ENCODE measurements around the gene MERTK.
A peak's percentile ranks its signal among the peaks of the same experiment; 100 is the strongest.
"Not testable (repeated sequence)": the region's sequence is repeated elsewhere in the genome, so short reads cannot be mapped to it uniquely, and the experiment has no call there.

Gene MERTK

GRCh38 chr2:112048887-112049286 is 150.5 kb downstream of the MERTK start:
- peak in 2 of 5 experiments; percentile 21 to 53 for DNase-seq

- DNase-seq = no peak
Observed at GRCh38 chr2:112050316-112050715, 151.9 kb downstream of the MERTK start.

- DNase-seq = peak; percentile 94 to 98 (median 97)
Observed at GRCh38 chr2:112053917-112054846, 155.8 kb downstream of the MERTK start.

- peak; percentile 91 to 98 (median 97) for DNase-seq
Observed at GRCh38 chr2:112054847-112055729, 156.7 kb downstream of the MERTK start, which contains the start of gene TMEM87B. Gene TMEM87B, plus strand, starts transcription at chr2:112055269. Its CDS starts 323 bp downstream, at chr2:112055592.

- peak in 4 of 5 experiments; percentile 4 to 45 (median 12) for DNase-seq
Observed at GRCh38 chr2:112055730-112056625, 157.6 kb downstream of the MERTK start.

GRCh38 chr2:112056626-112056987 is 158.2 kb downstream of the MERTK start:
- DNase-seq = no peak

GRCh38 chr2:112059671-112060070 is 161.3 kb downstream of the MERTK start:
- no peak for DNase-seq

GRCh38 chr2:112061299-112061698 is 162.9 kb downstream of the MERTK start:
- DNase-seq = no peak

GRCh38 chr2:112061840-112062239 is 163.4 kb downstream of the MERTK start:
- no peak for DNase-seq

GRCh38 chr2:112062894-112063293 is 164.5 kb downstream of the MERTK start:
- peak in 1 of 5 experiments; percentile 30 for DNase-seq

GRCh38 chr2:112065486-112065885 is 167.1 kb downstream of the MERTK start:
- DNase-seq = no peak

GRCh38 chr2:112065966-112066365 is 167.6 kb downstream of the MERTK start:
- no peak for DNase-seq

- DNase-seq = not testable (repeated sequence)
Observed at GRCh38 chr2:112069794-112070193, 171.4 kb downstream of the MERTK start.

GRCh38 chr2:112073875-112074274 is 175.5 kb downstream of the MERTK start:
- DNase-seq = no peak

- DNase-seq = no peak
Observed at GRCh38 chr2:112074506-112074905, 176.1 kb downstream of the MERTK start.

GRCh38 chr2:112075490-112076260 is 177.3 kb downstream of the MERTK start:
- DNase-seq = no peak

- no peak for DNase-seq
Observed at GRCh38 chr2:112077814-112078213, 179.4 kb downstream of the MERTK start.

Measured in T-helper 2 cell (primary cell).